ENCODE results near the gene TBX21. TPM values are rescaled to one million over a fixed set of nuclear protein-coding genes. Genes with fewer than 3 reads are reported as not detected.
A peak's percentile ranks its signal among the peaks of the same experiment; 100 is the strongest.

TBX21 gene
- total and polyA plus RNA-seq, 10 of the 15 experiments (the other 5 are each of a cell fraction or from before 2014, with no cell fraction given) = 0.63 to 9.6 (median 5.0) TPM

DNA sequence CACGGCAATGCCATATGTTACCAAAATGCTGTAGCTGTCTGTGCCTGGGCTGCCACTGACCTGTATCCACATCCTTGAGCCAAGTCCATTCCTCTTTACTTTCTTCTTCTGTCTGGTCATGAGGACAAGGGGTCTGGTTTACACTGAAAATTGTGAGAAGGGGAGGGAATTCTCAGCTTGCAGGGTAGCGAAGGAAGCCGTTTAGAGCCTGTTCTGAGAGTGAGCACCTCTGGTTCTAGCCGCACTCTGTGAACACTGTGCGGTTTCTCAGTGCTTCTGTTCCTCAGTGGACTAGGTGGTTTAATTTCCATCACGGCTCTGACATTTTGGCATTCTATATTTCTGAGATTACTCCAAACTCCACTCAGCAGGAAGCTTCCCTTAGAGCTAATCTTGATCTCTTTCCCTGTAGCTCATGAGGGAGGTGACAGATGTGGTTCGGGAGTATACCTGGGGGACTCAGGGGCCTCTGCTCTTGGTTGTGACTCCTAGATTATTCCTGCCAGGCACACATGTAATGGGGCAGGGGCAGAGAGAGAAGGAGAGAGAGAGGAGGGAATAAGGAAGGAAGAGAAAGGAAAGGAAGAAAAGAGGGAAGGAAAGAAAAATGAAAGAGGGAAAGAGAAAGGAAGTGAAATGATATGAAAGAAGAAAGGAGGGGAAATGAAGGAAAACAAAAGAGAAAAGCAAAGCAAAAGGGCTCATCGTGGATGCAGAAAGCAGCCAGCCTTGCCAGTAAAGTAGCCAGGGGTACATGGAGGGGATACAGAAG lies 14.2 kb upstream of the TBX21 start:
- WGBS (ENCODE audit: insufficient coverage, insufficient replicate concordance, low lambda C conversion rate, missing lambda C conversion rate) = 46% methylated on average over 8 of the region's 8 CpGs
- intact Hi-C loops (cut with micrococcal nuclease; ENCODE audit: unreplicated experiment) = loop anchor here (2.0 kb wide), 1 partner anchor 20 kb away; no protein-coding TSS in a partner anchor
- no peak for DNase-seq (ENCODE audit: low read depth, low spot score)
- H2AFZ ChIP-seq (ENCODE audit: control insufficient read depth, low read depth, low read length) = no peak overlapping the region
- TF ChIP-seq NBN (IDR thresholded peaks at IDR 0.05) = 0 out of 2 replicates have a peak, but pooled peaks have one; percentile 29
- TF ChIP-seq ZNF274 (IDR thresholded peaks at IDR 0.05; ENCODE audit: insufficient read depth, insufficient read length) = no peak
- TF ChIP-seq, protein P1, sequence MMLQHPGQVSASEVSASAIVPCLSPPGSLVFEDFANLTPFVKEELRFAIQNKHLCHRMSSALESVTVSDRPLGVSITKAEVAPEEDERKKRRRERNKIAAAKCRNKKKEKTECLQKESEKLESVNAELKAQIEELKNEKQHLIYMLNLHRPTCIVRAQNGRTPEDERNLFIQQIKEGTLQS (IDR thresholded peaks at IDR 0.05; ENCODE audit: borderline replicate concordance, extremely low read depth, low read depth, low read length) = no peak
- no peak for TF ChIP-seq PAX8 (IDR thresholded peaks at IDR 0.05)
- 0 out of 2 replicates have a peak, but pooled peaks have one; percentile 34 for TF ChIP-seq HDGF (IDR thresholded peaks at IDR 0.05)
- TF ChIP-seq, protein P2, sequence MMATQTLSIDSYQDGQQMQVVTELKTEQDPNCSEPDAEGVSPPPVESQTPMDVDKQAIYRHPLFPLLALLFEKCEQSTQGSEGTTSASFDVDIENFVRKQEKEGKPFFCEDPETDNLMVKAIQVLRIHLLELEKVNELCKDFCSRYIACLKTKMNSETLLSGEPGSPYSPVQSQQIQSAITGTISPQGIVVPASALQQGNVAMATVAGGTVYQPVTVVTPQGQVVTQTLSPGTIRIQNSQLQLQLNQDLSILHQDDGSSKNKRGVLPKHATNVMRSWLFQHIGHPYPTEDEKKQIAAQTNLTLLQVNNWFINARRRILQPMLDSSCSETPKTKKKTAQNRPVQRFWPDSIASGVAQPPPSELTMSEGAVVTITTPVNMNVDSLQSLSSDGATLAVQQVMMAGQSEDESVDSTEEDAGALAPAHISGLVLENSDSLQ (IDR thresholded peaks at IDR 0.05) = no peak
- H3K27ac ChIP-seq (ENCODE audit: control insufficient read depth, insufficient read depth) = no peak overlapping the region
- H3K4me2 ChIP-seq (ENCODE audit: control insufficient read depth, insufficient read depth) = peak overlapping the region; percentile 54
- ChIA-PET CTCF (interaction anchor here (0.6 to 9.0 kb wide), 15 partner anchors 8 to 298 kb away, joined by 3 to 229 read pairs (median 4); partner anchors contain the start of gene TBX21), POLR2A (interaction anchor here (0.6 to 7.3 kb wide), 5 partner anchors 13 to 113 kb away, joined by 3 to 76 read pairs (median 4); partner anchors contain the start of genes LRRC46, MRPL10 and TBX21), SMC1A (ENCODE audit: uncharacterized antibody, unreplicated experiment) (interaction anchor here (1.0 to 5.9 kb wide), 9 partner anchors 9 to 70 kb away, joined by 3 to 56 read pairs (median 6); partner anchors contain the start of genes TBKBP1 and TBX21), RAD21 (ENCODE audit: unreplicated experiment) (interaction anchor here (0.7 to 8.3 kb wide), 11 partner anchors 11 to 300 kb away, joined by 3 to 142 read pairs (median 4); partner anchors contain the start of genes TBKBP1 and TBX21)
- H3K9me3 ChIP-seq (replicated peaks; ENCODE audit: control insufficient read depth, insufficient read depth, low read length) = no peaks in the 10 kb centered on the region
- H3K79me2 ChIP-seq (ENCODE audit: control insufficient read depth, insufficient read depth, low read length) = no peaks in the 10 kb centered on the region
- peaks cover 84% of the 10 kb centered on the region for H3K4me1 ChIP-seq (ENCODE audit: control insufficient read depth, insufficient read depth, low read length)
- no peak overlapping the region for H3K9ac ChIP-seq (ENCODE audit: control insufficient read depth, insufficient read depth, low read length)
- in situ Hi-C loops (cut with MboI) = no loop called here
- ATAC-seq = no peak; the same call in 2 of the 3 replicates
- no TSS peak for BruUV-seq (replicated peaks)
- FAIRE-seq = no peak
- H3K27me3 ChIP-seq (replicated peaks in 1 of 2; ENCODE audit: control insufficient read depth in 2 of 2, insufficient read depth in 2 of 2, low read length in 1 of 2) = peaks cover 0 to 5% of the 10 kb centered on the region in 2 experiments; a peak in 3 of 4 replicates
- H3K36me3 ChIP-seq (ENCODE audit: control insufficient read depth in 2 of 2, insufficient read depth in 2 of 2, low read length in 1 of 2) = no peaks in the 10 kb centered on the region
- H4K20me1 ChIP-seq (ENCODE audit: control insufficient read depth, insufficient read depth) = no peaks in the 10 kb centered on the region; the same call in 1 of the 2 replicates
- no peak overlapping the region for H3K4me3 ChIP-seq

Measured in GM12878 (cell line).